SW480 (cell line): Measurements from ENCODE around the gene HBA1.
"Not testable (repeated sequence)": the region's sequence is repeated elsewhere in the genome, so short reads cannot be mapped to it uniquely, and the experiment has no call there.

Experiments
- DNase-seq: peaks from one replicate; pipeline ENCODE4 v3.0.0-alpha.2; 2016; ENCODE audit warnings: low spot score

Gene HBA1

DNA sequence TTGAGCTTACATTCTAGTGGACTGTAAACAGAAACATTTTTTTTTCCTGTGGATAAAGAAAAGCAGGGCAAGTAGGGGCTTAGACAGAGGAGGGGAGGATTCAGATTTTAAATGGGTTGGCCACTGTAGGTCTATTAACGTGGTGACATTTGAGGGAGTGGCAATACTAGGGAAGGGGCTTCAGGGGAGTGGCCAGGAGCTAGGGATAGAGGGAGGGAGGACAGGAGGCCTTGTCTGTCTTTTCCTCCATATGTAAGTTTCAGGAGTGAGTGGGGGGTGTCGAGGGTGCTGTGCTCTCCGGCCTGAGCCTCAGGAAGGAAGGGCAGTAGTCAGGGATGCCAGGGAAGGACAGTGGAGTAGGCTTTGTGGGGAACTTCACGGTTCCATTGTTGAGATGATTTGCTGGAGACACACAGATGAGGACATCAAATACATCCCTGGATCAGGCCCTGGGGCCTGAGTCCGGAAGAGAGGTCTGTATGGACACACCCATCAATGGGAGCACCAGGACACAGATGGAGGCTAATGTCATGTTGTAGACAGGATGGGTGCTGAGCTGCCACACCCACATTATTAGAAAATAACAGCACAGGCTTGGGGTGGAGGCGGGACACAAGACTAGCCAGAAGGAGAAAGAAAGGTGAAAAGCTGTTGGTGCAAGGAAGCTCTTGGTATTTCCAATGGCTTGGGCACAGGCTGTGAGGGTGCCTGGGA, 17.2 kb upstream of the HBA1 start:
- DNase-seq = peak; percentile 31

DNA sequence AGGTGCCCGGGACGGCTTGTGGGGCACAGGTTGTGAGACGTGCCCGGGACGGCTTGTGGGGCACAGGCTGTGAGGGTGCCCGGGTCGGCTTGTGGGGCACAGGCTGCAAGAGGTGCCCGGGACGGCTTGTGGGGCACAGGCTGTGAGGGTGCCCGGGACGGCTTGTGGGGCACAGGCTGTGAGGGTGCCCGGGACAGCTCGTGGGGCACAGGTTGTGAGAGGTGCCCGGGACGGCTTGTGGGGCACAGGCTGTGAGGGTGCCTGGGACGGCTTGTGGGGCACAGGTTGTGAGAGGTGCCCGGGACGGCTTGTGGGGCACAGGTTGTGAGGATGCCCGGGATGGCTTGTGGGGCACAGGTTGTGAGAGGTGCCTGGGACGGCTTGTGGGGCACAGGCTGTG, 16.2 kb upstream of the HBA1 start:
- not testable (repeated sequence) for DNase-seq

DNA sequence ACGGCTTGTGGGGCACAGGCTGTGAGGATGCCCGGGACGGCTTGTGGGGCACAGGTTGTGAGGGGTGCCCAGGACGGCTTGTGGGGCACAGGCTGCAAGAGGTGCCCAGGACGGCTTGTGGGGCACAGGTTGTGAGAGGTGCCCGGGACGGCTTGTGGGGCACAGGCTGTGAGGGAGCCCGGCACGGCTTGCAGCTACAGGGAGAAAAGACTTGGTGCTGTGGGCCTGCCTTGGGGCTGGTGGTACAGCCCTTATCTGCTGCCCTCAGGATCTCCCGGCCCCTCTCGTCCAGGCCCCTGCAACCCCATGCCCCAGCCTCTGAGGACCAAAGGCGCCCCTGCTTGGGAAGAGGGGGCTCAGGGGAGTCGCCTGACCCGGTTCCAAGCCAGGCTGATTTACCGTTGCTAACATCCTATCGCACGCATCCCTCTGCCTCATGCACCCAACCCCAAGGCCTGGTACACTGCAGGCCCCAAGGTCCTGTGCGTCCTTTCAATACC, 15.7 kb upstream of the HBA1 start:
- DNase-seq = no peak

DNA sequence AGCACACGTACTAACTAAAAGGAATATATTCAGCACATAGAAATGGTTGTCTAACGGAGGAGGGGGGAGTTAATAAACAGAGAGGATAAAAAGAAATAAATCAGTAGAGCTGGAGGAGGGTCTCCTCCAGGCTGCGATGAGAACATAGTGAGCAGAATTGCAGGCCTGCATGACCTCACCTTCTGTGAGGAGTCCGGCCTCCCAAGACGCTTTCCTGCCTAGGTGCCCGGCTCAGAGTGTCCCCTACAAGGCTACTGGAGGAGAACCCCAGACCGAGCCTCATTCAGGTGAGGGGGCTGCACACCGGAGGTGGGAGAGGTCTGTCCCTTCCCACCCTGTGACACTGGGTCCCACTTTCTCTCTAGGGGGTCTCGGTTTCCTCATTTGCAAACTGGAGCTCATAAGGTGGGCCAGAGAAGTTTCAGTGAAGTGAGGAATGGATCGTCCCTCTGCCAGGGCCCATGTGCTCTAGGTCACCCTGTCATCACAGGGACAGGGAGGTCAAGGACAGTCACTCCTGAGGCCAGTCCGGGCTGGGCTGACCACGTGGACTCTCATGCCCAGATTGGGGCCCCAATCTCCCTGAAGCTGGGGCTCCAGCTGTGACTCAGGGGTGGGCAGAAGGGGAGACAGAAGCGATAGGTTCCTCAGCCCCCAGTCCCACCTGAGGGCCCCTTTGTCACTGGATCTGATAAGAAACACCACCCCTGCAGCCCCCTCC, 14.0 kb upstream of the HBA1 start:
- no peak for DNase-seq

DNA sequence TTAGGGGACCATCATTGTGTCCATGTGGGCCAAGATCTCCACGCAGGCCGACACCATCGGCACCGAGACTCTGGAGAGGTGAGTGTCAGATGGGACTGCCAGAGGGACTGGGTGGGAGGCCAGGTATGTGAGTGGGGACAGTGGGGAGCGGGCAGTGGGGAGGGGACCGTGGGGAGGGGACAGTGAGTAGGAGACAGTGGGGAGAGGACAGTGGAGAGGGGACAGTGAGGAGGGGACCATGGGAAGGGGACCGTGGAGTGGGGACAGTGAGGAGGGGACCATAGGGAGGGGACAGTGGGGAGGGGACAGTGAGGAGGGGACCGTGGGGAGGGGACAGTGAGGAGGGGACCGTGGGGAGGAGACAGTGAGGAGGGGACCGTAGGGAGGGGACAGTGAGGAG, 13.3 kb upstream of the HBA1 start:
- not testable (repeated sequence) for DNase-seq

DNA sequence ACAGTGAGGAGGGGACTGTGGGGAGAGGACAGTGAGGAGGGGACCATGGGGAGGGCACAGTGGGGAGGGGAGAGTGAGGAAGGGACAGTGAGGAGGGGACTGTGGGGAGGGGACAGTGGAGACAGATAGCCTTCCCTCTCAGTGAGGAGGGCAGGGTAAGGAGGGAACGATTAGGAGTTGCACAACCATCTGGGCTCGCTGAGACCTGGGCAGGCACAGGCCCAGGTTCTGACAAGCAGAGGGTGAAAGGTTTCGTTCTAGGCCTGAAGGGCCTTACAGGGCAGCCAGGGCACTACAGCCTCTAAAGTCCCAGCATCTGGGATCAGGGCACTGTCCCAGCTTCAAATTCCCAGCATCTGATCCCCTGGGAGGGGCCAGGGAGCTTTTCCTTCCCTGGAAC, 12.8 kb upstream of the HBA1 start:
- DNase-seq = not testable (repeated sequence)

DNA sequence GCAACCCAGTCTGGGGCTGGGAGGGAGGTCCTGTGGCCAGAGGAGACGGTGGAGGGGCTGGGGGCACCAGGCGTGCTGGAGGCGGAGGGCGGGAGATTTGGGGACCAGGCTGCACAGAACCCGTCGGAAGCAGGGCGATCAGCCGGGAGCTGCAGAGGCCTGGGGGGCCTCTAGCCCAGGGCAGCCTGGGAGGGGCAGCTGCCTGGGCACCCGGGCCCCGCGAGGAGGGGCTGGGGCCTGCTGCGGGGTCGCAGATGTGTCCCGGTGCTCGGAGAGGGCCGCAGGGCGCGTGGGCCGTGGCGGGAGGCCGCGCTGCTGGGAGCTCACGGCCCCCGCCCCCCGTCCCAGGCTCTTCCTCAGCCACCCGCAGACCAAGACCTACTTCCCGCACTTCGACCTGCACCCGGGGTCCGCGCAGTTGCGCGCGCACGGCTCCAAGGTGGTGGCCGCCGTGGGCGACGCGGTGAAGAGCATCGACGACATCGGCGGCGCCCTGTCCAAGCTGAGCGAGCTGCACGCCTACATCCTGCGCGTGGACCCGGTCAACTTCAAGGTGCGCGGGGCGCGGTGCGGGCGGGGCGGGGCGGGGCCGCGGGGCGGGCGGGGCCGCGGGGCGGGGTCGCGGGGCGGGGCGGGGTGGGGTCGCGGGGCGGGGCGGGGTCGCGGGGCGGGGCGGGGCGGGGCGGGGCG, 12.2 kb upstream of the HBA1 start:
- not testable (repeated sequence) for DNase-seq

DNA sequence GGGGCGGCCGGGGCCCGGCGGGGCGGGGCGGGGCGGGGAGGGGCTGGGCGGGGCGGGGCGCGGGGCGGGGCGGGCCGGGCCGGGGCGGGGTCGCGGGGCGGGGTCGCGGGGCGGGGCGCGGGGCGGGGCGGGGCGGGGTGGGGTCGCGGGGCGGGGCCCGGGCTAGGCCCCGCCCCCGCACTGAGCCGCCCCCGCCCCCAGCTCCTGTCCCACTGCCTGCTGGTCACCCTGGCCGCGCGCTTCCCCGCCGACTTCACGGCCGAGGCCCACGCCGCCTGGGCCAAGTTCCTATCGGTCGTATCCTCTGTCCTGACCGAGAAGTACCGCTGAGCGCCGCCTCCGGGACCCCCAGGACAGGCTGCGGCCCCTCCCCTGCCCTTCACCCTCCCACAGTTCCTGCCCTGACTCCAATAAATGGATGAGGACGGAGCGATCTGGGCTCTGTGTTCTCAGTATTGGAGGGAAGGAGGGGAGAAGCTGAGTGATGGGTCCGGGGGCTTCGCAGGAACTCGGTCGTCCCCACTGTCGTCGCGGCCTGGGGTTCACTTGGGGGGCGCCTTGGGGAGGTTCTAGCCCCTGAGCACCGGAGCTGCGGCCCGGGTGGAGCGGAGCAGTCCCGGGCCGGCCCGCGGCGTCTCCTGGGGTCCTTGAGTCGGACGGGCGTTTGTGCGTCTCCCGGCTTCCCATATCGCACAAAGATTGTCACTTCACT, 11.5 kb upstream of the HBA1 start:
- no peak for DNase-seq

DNA sequence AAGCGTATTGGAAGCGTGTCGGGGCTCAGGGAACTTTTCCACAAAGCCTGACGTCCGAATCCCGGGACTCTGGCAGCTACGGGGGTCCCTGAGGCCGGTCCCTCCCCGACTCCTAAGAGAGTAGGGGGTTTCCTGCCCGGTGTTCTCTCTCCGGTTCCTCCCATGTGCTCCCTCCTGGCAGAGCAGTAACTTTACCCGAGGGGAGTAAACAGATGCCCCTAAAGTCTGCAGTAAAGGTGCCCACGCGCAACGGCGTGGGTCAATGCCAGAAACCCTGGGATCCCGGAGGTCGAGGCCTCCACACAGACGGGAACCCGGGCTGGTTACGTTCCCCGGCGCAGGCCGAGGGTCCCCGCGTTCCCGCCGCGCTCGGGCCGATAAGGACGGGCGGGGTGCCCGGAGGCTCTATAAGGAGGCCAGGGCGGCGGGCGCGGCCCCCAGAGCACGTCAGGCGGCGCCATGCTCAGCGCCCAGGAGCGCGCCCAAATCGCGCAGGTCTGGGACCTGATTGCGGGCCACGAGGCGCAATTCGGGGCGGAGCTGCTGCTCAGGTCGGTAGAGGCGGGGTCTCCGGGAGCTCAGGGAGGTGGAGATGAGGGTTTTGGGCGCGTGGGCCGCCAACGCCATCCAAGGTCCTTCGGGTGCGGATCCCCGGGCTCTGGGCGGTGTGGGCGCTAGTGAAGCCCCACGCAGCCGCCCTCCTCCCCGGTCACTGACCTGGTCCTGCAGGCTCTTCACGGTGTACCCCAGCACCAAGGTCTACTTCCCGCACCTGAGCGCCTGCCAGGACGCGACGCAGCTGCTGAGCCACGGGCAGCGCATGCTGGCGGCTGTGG, 10.7 kb upstream of the HBA1 start, which contains the start of gene HBM:
Gene HBM (plus strand): TSS at position 440 of the 836 bp plus-strand sequence. CDS start 20 bp downstream, at position 460.
- DNase-seq = no peak

DNA sequence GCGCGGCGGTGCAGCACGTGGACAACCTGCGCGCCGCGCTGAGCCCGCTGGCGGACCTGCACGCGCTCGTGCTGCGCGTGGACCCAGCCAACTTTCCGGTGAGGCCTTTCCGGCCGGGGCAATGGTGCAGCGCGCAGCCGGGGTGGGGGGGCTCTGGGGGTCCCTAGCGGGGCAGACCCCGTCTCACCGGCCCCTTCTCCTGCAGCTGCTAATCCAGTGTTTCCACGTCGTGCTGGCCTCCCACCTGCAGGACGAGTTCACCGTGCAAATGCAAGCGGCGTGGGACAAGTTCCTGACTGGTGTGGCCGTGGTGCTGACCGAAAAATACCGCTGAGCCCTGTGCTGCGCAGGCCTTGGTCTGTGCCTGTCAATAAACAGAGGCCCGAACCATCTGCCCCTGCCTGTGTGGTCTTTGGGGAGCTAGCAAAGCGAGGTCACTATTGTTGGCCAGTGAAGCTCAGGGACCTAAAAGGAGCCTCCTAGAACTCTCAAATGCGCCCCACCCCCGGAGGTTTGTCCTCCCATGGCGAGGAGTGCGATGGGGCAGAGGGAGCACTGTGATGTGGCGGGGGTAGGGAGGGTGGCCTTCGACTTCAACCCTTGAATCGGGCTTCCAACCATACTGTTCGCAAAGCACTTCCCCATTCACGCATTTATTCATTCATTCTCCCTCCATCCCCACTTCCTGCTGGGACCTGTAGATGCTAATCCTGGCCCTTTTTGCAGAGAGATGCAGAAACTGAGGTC, 9.9 kb upstream of the HBA1 start:
- no peak for DNase-seq

DNA sequence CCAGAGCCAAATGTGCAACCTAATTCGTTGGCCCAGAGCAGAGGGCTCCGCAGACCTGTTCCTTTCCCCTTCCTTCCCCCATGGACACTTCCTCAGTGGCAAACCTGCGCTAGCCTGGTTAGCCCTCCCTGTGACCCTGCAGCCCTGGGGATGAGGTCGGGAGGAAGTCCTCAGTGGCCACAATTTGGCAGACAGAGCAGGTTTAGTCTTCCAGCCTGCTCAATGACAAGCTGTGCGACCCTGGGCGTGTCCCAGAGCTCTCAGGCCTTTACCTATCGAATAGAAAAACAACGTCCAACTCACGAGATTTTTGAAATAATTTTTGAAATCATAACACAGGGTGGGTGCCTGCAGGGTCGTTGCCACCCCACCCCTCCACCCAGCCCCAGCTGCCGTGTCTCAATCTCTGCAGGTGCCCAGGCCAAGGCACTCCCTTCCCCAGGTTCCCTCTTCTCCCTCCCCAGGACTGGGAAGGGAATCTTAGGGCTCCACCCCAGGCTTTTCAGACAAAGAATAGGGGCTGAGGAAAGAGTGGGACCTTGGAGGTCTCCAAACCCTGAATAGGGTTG, 9.3 kb upstream of the HBA1 start:
- no peak for DNase-seq

DNA sequence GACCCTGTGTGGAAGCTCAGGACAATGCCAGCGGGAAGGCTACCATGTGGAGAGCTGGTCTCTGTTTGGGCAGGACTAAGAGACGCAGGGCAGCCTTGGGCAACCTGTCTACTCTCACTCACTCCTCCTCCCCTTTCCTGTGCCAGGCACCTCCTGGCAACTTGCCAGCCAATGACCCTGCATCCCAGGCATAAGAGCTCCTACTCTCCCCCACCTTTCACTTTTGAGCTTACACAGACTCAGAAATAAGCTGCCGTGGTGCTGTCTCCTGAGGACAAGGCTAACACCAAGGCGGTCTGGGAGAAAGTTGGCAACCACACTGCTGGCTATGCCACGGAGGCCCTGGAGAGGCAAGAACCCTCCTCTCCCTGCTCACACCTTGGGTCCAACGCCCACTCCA, 8.1 kb upstream of the HBA1 start:
- no peak for DNase-seq

DNA sequence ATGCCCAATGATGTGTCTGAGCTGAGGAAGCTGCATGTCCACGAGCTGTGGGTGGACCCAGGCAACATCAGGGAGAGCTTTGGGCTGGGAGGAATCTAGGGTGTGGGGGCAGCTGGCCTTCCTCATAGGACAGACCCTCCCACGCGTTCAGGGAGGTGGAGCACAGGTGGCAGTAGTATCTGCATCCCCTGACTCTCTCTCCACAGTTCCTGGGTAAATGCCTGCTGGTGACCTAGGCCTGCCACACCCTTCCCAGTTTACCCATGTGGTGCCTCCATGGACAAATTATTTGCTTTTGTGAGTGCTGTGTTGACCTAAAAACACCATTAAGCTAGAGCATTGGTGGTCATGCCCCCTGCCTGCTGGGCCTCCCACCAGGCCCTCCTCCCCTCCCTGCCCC, 7.5 kb upstream of the HBA1 start:
- no peak for DNase-seq

DNA sequence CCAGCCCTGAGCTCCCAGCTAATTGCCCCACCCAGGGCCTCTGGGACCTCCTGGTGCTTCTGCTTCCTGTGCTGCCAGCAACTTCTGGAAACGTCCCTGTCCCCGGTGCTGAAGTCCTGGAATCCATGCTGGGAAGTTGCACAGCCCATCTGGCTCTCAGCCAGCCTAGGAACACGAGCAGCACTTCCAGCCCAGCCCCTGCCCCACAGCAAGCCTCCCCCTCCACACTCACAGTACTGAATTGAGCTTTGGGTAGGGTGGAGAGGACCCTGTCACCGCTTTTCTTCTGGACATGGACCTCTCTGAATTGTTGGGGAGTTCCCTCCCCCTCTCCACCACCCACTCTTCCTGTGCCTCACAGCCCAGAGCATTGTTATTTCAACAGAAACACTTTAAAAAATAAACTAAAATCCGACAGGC, 6.4 kb upstream of the HBA1 start:
- DNase-seq = peak; percentile 18

DNA sequence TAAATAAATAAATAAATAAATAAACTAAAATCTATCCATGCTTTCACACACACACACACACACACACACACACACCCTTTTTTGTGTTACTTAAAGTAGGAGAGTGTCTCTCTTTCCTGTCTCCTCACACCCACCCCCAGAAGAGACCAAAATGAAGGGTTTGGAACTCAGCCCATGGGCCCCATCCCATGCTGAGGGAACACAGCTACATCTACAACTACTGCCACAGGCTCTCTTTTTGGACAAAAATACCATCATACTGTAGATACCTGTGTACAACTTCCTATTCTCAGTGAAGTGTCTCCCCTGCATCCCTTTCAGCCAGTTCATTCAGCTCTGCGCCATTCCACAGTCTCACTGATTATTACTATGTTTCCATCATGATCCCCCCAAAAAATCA, 5.7 kb upstream of the HBA1 start:
- no peak for DNase-seq

DNA sequence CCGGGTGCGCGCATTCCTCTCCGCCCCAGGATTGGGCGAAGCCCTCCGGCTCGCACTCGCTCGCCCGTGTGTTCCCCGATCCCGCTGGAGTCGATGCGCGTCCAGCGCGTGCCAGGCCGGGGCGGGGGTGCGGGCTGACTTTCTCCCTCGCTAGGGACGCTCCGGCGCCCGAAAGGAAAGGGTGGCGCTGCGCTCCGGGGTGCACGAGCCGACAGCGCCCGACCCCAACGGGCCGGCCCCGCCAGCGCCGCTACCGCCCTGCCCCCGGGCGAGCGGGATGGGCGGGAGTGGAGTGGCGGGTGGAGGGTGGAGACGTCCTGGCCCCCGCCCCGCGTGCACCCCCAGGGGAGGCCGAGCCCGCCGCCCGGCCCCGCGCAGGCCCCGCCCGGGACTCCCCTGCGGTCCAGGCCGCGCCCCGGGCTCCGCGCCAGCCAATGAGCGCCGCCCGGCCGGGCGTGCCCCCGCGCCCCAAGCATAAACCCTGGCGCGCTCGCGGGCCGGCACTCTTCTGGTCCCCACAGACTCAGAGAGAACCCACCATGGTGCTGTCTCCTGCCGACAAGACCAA, 4.0 kb upstream of the HBA1 start, which contains the start of gene HBA2:
Gene HBA2 (plus strand): TSS at position 503 of the 568 bp plus-strand sequence. CDS start 37 bp downstream, at position 540.
- not testable (repeated sequence) for DNase-seq

DNA sequence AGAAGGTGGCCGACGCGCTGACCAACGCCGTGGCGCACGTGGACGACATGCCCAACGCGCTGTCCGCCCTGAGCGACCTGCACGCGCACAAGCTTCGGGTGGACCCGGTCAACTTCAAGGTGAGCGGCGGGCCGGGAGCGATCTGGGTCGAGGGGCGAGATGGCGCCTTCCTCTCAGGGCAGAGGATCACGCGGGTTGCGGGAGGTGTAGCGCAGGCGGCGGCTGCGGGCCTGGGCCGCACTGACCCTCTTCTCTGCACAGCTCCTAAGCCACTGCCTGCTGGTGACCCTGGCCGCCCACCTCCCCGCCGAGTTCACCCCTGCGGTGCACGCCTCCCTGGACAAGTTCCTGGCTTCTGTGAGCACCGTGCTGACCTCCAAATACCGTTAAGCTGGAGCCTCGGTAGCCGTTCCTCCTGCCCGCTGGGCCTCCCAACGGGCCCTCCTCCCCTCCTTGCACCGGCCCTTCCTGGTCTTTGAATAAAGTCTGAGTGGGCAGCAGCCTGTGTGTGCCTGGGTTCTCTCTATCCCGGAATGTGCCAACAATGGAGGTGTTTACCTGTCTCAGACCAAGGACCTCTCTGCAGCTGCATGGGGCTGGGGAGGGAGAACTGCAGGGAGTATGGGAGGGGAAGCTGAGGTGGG, 3.1 kb upstream of the HBA1 start:
- not testable (repeated sequence) for DNase-seq

DNA sequence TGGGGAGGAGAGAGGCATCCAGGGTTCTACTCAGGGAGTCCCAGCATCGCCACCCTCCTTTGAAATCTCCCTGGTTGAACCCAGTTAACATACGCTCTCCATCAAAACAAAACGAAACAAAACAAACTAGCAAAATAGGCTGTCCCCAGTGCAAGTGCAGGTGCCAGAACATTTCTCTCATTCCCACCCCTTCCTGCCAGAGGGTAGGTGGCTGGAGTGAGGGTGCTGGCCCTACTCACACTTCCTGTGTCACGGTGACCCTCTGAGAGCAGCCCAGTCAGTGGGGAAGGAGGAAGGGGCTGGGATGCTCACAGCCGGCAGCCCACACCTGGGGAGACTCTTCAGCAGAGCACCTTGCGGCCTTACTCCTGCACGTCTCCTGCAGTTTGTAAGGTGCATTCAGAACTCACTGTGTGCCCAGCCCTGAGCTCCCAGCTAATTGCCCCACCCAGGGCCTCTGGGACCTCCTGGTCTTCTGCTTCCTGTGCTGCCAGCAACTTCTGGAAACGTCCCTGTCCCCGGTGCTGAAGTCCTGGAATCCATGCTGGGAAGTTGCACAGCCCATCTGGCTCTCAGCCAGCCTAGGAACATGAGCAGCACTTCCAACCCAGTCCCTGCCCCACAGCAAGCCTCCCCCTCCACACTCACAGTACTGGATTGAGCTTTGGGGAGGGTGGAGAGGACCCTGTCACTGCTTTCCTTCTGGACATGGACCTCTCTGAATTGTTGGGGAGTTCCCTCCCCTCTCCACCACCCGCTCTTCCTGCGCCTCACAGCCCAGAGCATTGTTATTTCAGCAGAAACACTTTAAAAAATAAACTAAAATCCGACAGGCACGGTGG, 2.3 kb upstream of the HBA1 start:
- DNase-seq = not testable (repeated sequence)
